ENCODE results near the gene TPRX1. TPM values are rescaled to one million over a fixed set of nuclear protein-coding genes. Genes with fewer than 3 reads are reported as not detected.
A peak's percentile ranks its signal among the peaks of the same experiment; 100 is the strongest.
"Not testable (repeated sequence)": the region's sequence is repeated elsewhere in the genome, so short reads cannot be mapped to it uniquely, and the experiment has no call there.

Gene TPRX1
- total RNA-seq, 1 experiment from 2014 or later: not detected

GRCh38 chr19:47813304-47813994, 9.1 kb upstream of the TPRX1 start:
- Histone ChIP-seq H3K9ac (ENCODE audit: low read length) (no peak overlapping the region), H3K36me3 (ENCODE audit: insufficient read depth, low read length) (no peaks in the 10 kb centered on the region)
- DNase-seq: peak; percentile 87

DNA sequence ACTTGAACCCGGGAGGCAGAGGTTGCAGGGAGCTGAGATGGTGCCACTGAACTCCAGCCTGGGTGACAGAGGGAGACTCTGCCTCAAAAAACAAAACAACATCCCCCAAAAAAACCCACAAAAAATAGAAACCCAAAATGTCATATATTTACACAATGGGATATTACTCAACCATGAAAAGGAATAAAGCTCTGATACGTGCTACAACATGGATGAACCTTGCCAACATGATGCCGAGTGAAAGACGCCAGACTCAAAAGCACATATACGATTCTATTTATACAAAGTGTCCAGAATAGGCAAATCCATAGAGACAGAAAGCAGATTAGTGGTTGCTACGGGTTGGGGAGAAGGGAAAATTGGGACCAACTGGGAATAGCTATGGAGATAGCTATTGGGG, 2.1 kb upstream of the TPRX1 start:
- Histone ChIP-seq H3K27ac (ENCODE audit: low read length) (no peak overlapping the region), H3K9ac (ENCODE audit: low read length) (no peak overlapping the region), H2AFZ (ENCODE audit: low read length) (no peak overlapping the region), H3K4me3 (ENCODE audit: low read length) (no peak overlapping the region), H3K9me3 (ENCODE audit: low read length) (no peaks in the 10 kb centered on the region), H3K4me2 (ENCODE audit: low read depth, low read length, poor library complexity, severe bottlenecking) (no peak overlapping the region), H3K27me3 (ENCODE audit: low read length) (no peaks in the 10 kb centered on the region), H3K36me3 (ENCODE audit: insufficient read depth, low read length) (no peaks in the 10 kb centered on the region), H3K9me2 (replicated peaks; ENCODE audit: insufficient read depth, low read length) (no peaks in the 10 kb centered on the region), H3K4me1 (ENCODE audit: low read length) (no peaks in the 10 kb centered on the region), H4K20me1 (ENCODE audit: insufficient read depth, low read depth, low read length) (no peaks in the 10 kb centered on the region), H3K79me2 (ENCODE audit: low read length) (no peaks in the 10 kb centered on the region)
- DNase-seq: no peak

More at GRCh38 chr19:47813304-47813994, 9.1 kb upstream of the TPRX1 start:
- no peaks in the 10 kb centered on the region for H3K79me2 ChIP-seq (ENCODE audit: low read length)
- no peaks in the 10 kb centered on the region for H3K9me3 ChIP-seq (ENCODE audit: low read length)
- H2AFZ ChIP-seq (ENCODE audit: low read length): no peak overlapping the region
- H3K9me2 ChIP-seq (replicated peaks; ENCODE audit: insufficient read depth, low read length): no peaks in the 10 kb centered on the region
- no peak overlapping the region for H3K4me3 ChIP-seq (ENCODE audit: low read length)
- no peaks in the 10 kb centered on the region for H3K27me3 ChIP-seq (ENCODE audit: low read length)
- H3K27ac ChIP-seq (ENCODE audit: low read length): no peak overlapping the region
- H3K4me2 ChIP-seq (ENCODE audit: low read depth, low read length, poor library complexity, severe bottlenecking): no peak overlapping the region
- no peaks in the 10 kb centered on the region for H3K4me1 ChIP-seq (ENCODE audit: low read length)
- H4K20me1 ChIP-seq (ENCODE audit: insufficient read depth, low read depth, low read length): no peaks in the 10 kb centered on the region

- DNase-seq: no peak
- Histone ChIP-seq H3K79me2 (ENCODE audit: low read length) (no peaks in the 10 kb centered on the region), H3K27ac (ENCODE audit: low read length) (no peak overlapping the region), H4K20me1 (ENCODE audit: insufficient read depth, low read depth, low read length) (no peaks in the 10 kb centered on the region), H3K4me2 (ENCODE audit: low read depth, low read length, poor library complexity, severe bottlenecking) (no peak overlapping the region), H3K4me3 (ENCODE audit: low read length) (no peak overlapping the region), H3K9me3 (ENCODE audit: low read length) (no peaks in the 10 kb centered on the region), H3K9me2 (replicated peaks; ENCODE audit: insufficient read depth, low read length) (no peaks in the 10 kb centered on the region), H3K9ac (ENCODE audit: low read length) (no peak overlapping the region), H3K4me1 (ENCODE audit: low read length) (no peaks in the 10 kb centered on the region), H2AFZ (ENCODE audit: low read length) (no peak overlapping the region), H3K27me3 (ENCODE audit: low read length) (no peaks in the 10 kb centered on the region), H3K36me3 (ENCODE audit: insufficient read depth, low read length) (no peaks in the 10 kb centered on the region)
These were observed 962 bp upstream of the TPRX1 start for GRCh38 chr19:47805313-47805712.

DNA sequence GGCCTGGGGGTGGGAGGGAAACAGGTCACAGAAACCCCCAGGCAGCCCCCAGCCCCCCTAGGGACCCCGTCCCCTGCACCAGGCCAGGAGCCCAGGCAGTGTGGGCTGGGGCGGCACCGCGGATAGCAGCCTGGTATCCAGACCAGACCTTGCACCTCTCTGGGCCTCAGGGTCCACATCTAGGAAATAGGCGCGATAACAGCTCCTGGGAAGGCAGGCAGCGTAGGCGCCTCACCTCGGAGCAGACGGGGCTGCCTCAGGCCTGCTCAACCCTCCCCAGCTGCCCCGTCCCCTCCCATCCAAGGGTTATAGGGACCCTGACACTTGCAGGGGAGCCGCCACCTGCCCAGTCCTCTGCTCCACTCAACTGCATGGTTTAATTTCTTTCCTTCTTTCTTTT, 680 bp downstream of the TPRX1 start:
- H3K9me2 ChIP-seq (replicated peaks; ENCODE audit: insufficient read depth, low read length); H2AFZ ChIP-seq (ENCODE audit: low read length); H3K27me3 ChIP-seq (ENCODE audit: low read length); H3K4me3 ChIP-seq (ENCODE audit: low read length); H3K36me3 ChIP-seq (ENCODE audit: insufficient read depth, low read length); H3K4me1 ChIP-seq (ENCODE audit: low read length); H3K79me2 ChIP-seq (ENCODE audit: low read length); H3K27ac ChIP-seq (ENCODE audit: low read length); H3K4me2 ChIP-seq (ENCODE audit: low read depth, low read length, poor library complexity, severe bottlenecking); H3K9ac ChIP-seq (ENCODE audit: low read length); H4K20me1 ChIP-seq (ENCODE audit: insufficient read depth, low read depth, low read length); H3K9me3 ChIP-seq (ENCODE audit: low read length); DNase-seq: not testable (repeated sequence)

DNA sequence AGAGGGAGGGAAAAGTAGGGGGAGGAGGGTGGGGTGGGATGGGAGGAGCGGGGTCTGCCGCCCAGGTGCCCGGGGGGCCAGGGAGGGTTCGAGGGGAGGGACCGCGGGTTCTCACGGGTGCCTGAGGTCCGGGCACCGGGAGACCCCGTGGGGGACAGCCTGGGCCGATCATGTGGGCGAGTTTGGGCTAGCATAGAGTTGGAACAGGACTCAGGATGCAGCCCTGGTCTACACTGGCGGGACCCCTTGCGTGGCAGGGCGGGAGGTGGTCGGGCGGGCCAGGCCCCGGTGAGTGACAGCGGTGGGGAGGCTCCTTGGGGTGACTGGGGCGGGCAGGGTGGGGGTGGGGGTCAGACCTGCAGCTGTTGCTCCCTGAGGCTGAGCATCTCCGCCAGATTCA, 1.2 kb downstream of the TPRX1 start:
- H3K4me1 ChIP-seq (ENCODE audit: low read length); H3K79me2 ChIP-seq (ENCODE audit: low read length); H4K20me1 ChIP-seq (ENCODE audit: insufficient read depth, low read depth, low read length): not testable (repeated sequence)

DNA sequence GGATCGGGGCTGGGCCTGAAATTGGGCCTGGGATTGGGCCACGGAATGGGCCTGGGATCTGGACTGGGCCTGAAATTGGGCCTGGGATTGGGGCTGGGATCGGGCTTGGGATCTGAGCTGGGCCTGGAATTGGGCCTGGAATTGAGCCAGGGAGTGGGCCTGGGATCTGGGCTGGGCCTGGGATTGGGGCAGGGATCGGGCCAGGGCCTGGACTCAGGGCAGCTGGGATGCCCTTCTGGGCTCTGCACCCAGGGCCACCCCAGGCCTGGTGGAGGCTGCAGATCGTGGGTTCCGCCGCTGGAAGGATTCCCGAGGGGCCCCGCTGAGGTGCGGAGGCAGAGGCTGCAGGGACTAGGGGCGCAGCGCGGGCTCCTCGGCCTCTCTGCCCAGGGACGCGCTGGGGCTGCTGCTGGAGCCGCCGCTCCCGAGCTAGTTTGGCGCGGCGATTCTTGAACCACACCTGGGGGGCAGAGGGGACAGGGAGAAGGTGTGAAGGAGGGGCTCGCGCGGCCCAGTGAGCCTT, 1.8 kb downstream of the TPRX1 start:
- H3K4me1 ChIP-seq (ENCODE audit: low read length): no peaks in the 10 kb centered on the region
- H3K27ac ChIP-seq (ENCODE audit: low read length): no peak overlapping the region
- H3K27me3 ChIP-seq (ENCODE audit: low read length): no peaks in the 10 kb centered on the region
- H3K9me2 ChIP-seq (replicated peaks; ENCODE audit: insufficient read depth, low read length): no peaks in the 10 kb centered on the region
- H3K36me3 ChIP-seq (ENCODE audit: insufficient read depth, low read length): no peaks in the 10 kb centered on the region
- H2AFZ ChIP-seq (ENCODE audit: low read length): no peak overlapping the region
- DNase-seq: no peak
- no peak overlapping the region for H3K4me3 ChIP-seq (ENCODE audit: low read length)
- no peak overlapping the region for H3K4me2 ChIP-seq (ENCODE audit: low read depth, low read length, poor library complexity, severe bottlenecking)
- no peaks in the 10 kb centered on the region for H3K9me3 ChIP-seq (ENCODE audit: low read length)
- H4K20me1 ChIP-seq (ENCODE audit: insufficient read depth, low read depth, low read length): no peaks in the 10 kb centered on the region
- no peak overlapping the region for H3K9ac ChIP-seq (ENCODE audit: low read length)
- H3K79me2 ChIP-seq (ENCODE audit: low read length): no peaks in the 10 kb centered on the region

More for the DNA sequence above, 1.2 kb downstream of the TPRX1 start:
- H3K4me2 ChIP-seq (ENCODE audit: low read depth, low read length, poor library complexity, severe bottlenecking); DNase-seq; H3K27ac ChIP-seq (ENCODE audit: low read length); H3K9me2 ChIP-seq (replicated peaks; ENCODE audit: insufficient read depth, low read length); H3K36me3 ChIP-seq (ENCODE audit: insufficient read depth, low read length); H2AFZ ChIP-seq (ENCODE audit: low read length); H3K27me3 ChIP-seq (ENCODE audit: low read length); H3K4me3 ChIP-seq (ENCODE audit: low read length); H3K9me3 ChIP-seq (ENCODE audit: low read length); H3K9ac ChIP-seq (ENCODE audit: low read length): not testable (repeated sequence)

GRCh38 chr19:47801270-47801669, 3.1 kb downstream of the TPRX1 start:
- Histone ChIP-seq H2AFZ (ENCODE audit: low read length) (no peak overlapping the region), H3K9ac (ENCODE audit: low read length) (no peak overlapping the region), H3K27ac (ENCODE audit: low read length) (no peak overlapping the region), H3K27me3 (ENCODE audit: low read length) (no peaks in the 10 kb centered on the region), H3K4me3 (ENCODE audit: low read length) (no peak overlapping the region), H3K79me2 (ENCODE audit: low read length) (no peaks in the 10 kb centered on the region), H3K9me2 (replicated peaks; ENCODE audit: insufficient read depth, low read length) (no peaks in the 10 kb centered on the region), H3K36me3 (ENCODE audit: insufficient read depth, low read length) (no peaks in the 10 kb centered on the region), H3K9me3 (ENCODE audit: low read length) (no peaks in the 10 kb centered on the region), H4K20me1 (ENCODE audit: insufficient read depth, low read depth, low read length) (no peaks in the 10 kb centered on the region), H3K4me1 (ENCODE audit: low read length) (no peaks in the 10 kb centered on the region), H3K4me2 (ENCODE audit: low read depth, low read length, poor library complexity, severe bottlenecking) (no peak overlapping the region)
- no peak for DNase-seq

- Histone ChIP-seq H3K27me3 (ENCODE audit: low read length) (no peaks in the 10 kb centered on the region), H3K4me3 (ENCODE audit: low read length) (no peak overlapping the region), H4K20me1 (ENCODE audit: insufficient read depth, low read depth, low read length) (no peaks in the 10 kb centered on the region), H3K79me2 (ENCODE audit: low read length) (no peaks in the 10 kb centered on the region), H3K27ac (ENCODE audit: low read length) (no peak overlapping the region), H3K9ac (ENCODE audit: low read length) (no peak overlapping the region), H3K9me2 (replicated peaks; ENCODE audit: insufficient read depth, low read length) (no peaks in the 10 kb centered on the region), H3K9me3 (ENCODE audit: low read length) (no peaks in the 10 kb centered on the region), H3K36me3 (ENCODE audit: insufficient read depth, low read length) (no peaks in the 10 kb centered on the region), H2AFZ (ENCODE audit: low read length) (no peak overlapping the region), H3K4me1 (ENCODE audit: low read length) (no peaks in the 10 kb centered on the region), H3K4me2 (ENCODE audit: low read depth, low read length, poor library complexity, severe bottlenecking) (no peak overlapping the region)
- DNase-seq: no peak
These were observed 5.5 kb downstream of the TPRX1 start for GRCh38 chr19:47798904-47799266.

Data from Karpas-422 (cell line).